ENCODE measurements around the gene CST6.

The CST6 gene

GRCh38 chr11:66048547-66049323 is 36.9 kb downstream of the CST6 start, which contains the start of gene GAL3ST3:
Gene GAL3ST3, minus strand, starts transcription at chr11:66049161. Its CDS starts 3,746 bp downstream, at chr11:66045415.
- no peak for DNase-seq

GRCh38 chr11:66050581-66051231 is 38.9 kb downstream of the CST6 start:
- no peak for DNase-seq

- DNase-seq: no peak
These were observed 39.6 kb downstream of the CST6 start for GRCh38 chr11:66051371-66051765.

- DNase-seq: peak; percentile 98
These were observed 40.2 kb downstream of the CST6 start, which contains the start of gene SF3B2 for GRCh38 chr11:66051766-66052663. Gene SF3B2, plus strand, starts transcription at chr11:66052364. Its CDS starts 21 bp downstream, at chr11:66052385.

- no peak for DNase-seq
These were observed 40.8 kb downstream of the CST6 start for GRCh38 chr11:66052664-66052982.

GRCh38 chr11:66055021-66055420 is 43.2 kb downstream of the CST6 start:
- no peak for DNase-seq

GRCh38 chr11:66056501-66056900 is 44.7 kb downstream of the CST6 start:
- DNase-seq: no peak

- no peak for DNase-seq
These were observed 48.3 kb downstream of the CST6 start for GRCh38 chr11:66059966-66060680.

GRCh38 chr11:66061268-66061667 is 49.5 kb downstream of the CST6 start:
- DNase-seq: no peak

GRCh38 chr11:66062408-66062807 is 50.6 kb downstream of the CST6 start:
- DNase-seq: no peak
